Endodermal cell (in vitro differentiated cells): ENCODE results near the gene AURKA. TPM values are rescaled to one million over a fixed set of nuclear protein-coding genes. Genes with fewer than 3 reads are reported as not detected.

Experiments used
- DNase-seq: peaks from one replicate; pipeline ENCODE4 v3.0.0-alpha.2; 2017
- H3K27ac ChIP-seq: 2 replicates; pipeline ENCODE4 v1.5.1; 2013; ENCODE audit warnings: mild to moderate bottlenecking, low read depth, low read length, moderate library complexity
- H3K27me3 ChIP-seq: 2 replicates; pipeline ENCODE4 v1.6.1; 2013; ENCODE audit warnings: mild to moderate bottlenecking, low read length, moderate library complexity; ENCODE audit not compliant: insufficient read depth, control insufficient read depth, poor library complexity, severe bottlenecking
- H3K36me3 ChIP-seq: 2 replicates; pipeline ENCODE4 v1.7.0; 2013; ENCODE audit warnings: mild to moderate bottlenecking, low read length, moderate library complexity; ENCODE audit not compliant: control insufficient read depth, insufficient read depth
- H3K4me1 ChIP-seq: one replicate; pipeline ENCODE4 v1.7.0; 2013; ENCODE audit warnings: low read length; ENCODE audit not compliant: control insufficient read depth, insufficient read depth
- H3K4me3 ChIP-seq: 2 replicates; pipeline ENCODE4 v1.5.1; 2013; ENCODE audit warnings: mild to moderate bottlenecking, low read length, moderate library complexity
- H3K9ac ChIP-seq: 2 replicates; pipeline ENCODE4 v1.6.1; 2013; ENCODE audit warnings: mild to moderate bottlenecking, low read length, moderate library complexity; ENCODE audit not compliant: poor library complexity, severe bottlenecking; ENCODE audit errors: extremely low read depth
- H3K9me3 ChIP-seq: 2 replicates; pipeline ENCODE4 v1.6.1; 2013; ENCODE audit warnings: mild to moderate bottlenecking, low read length, moderate library complexity; ENCODE audit not compliant: control insufficient read depth
- H3K27ac Mint-ChIP-seq: 2 replicates; pipeline ENCODE4 v1.8.0; 2020; ENCODE audit warnings: mixed read lengths
- H3K27me3 Mint-ChIP-seq: 2 replicates; pipeline ENCODE4 v1.8.0; 2021; ENCODE audit warnings: mild to moderate bottlenecking, mixed read lengths; ENCODE audit not compliant: insufficient read depth
- H3K36me3 Mint-ChIP-seq: 2 replicates; pipeline ENCODE4 v1.8.0; 2020; ENCODE audit warnings: low read depth, mixed read lengths
- H3K4me1 Mint-ChIP-seq: 2 replicates; pipeline ENCODE4 v1.8.0; 2020; ENCODE audit warnings: mixed read lengths
- H3K4me3 Mint-ChIP-seq: 2 replicates; pipeline ENCODE4 v1.8.0; 2020; ENCODE audit warnings: mild to moderate bottlenecking, moderate library complexity, mixed read lengths
- H3K9me3 Mint-ChIP-seq: 2 replicates; pipeline ENCODE4 v1.8.0; 2020; ENCODE audit warnings: mild to moderate bottlenecking, mixed read lengths
- CTCF ChIP-seq: fragments of 200-600 bp; sonication (generic); conservative IDR thresholded peaks from 2 replicates; pipeline ENCODE4 v1.5.0; 2021; ENCODE audit warnings: antibody characterized with exemption, mild to moderate bottlenecking
- WGBS, 2 experiments: methylation state at CpG; one replicate each; pipeline versions ENCODE4 v1.1.5 to v1.1.7; 2013; ENCODE audit warnings: missing lambda C conversion rate in 2 of 2, mixed read lengths in 1 of 2; ENCODE audit not compliant: insufficient coverage in 1 of 2, insufficient read length in 1 of 2; 5-methylcytosine and 5-hydroxymethylcytosine counted together
- total RNA-seq, 2 donors: library from RNA; stranded (reverse); fragmentation: NEBNext Ultra II Directional in 1 of 2; extraction: Animal tissue kit (Norgen Biotek cat#: 25700) in 1 of 2; gene quantifications; 2 replicates in 1 of 2; 3 replicates in 1 of 2; pipeline ENCODE4 v1.2.1, GENCODE V29; 2021

The AURKA gene
- total RNA-seq, 2 donors from 2014 or later, result 56.3 to 85.9 TPM

- H3K27me3 ChIP-seq, result no peaks in the 10 kb centered on the region
- 97 to 100% methylated on average over 3 to 4 of the region's 4 CpGs for WGBS, 2 experiments
- Mint-ChIP-seq H3K9me3 (no peaks in the 10 kb centered on the region), H3K36me3 (peaks cover 78% of the 10 kb centered on the region), H3K27me3 (no peaks in the 10 kb centered on the region), H3K4me1 (peaks cover 16% of the 10 kb centered on the region), H3K27ac (no peak overlapping the region), H3K4me3 (no peak overlapping the region)
- H3K9ac ChIP-seq, result no peak overlapping the region
- no peak overlapping the region for H3K4me3 ChIP-seq
- no peak for TF ChIP-seq CTCF
- H3K9me3 ChIP-seq, result no peaks in the 10 kb centered on the region
- peaks cover 3% of the 10 kb centered on the region for H3K4me1 ChIP-seq
- DNase-seq, result no peak
- H3K36me3 ChIP-seq, result peaks cover 93% of the 10 kb centered on the region
- no peak overlapping the region for H3K27ac ChIP-seq
Measured at GRCh38 chr20:56385130-56385529, 6.9 kb downstream of the AURKA start.

GRCh38 chr20:56383334-56383733 lies 8.7 kb downstream of the AURKA start:
- Histone ChIP-seq H3K4me3 (peak overlapping the region; percentile 20), H3K27ac (no peak overlapping the region), H3K36me3 (peaks cover 88% of the 10 kb centered on the region), H3K27me3 (no peaks in the 10 kb centered on the region), H3K4me1 (no peaks in the 10 kb centered on the region), H3K9ac (no peak overlapping the region), H3K9me3 (no peaks in the 10 kb centered on the region)
- no peak overlapping the region for H3K4me3 Mint-ChIP-seq
- H3K27me3 Mint-ChIP-seq, result no peaks in the 10 kb centered on the region
- H3K4me1 Mint-ChIP-seq, result peaks cover 8% of the 10 kb centered on the region
- peak overlapping the region; percentile 9 for H3K27ac Mint-ChIP-seq
- DNase-seq, result no peak
- H3K9me3 Mint-ChIP-seq, result no peaks in the 10 kb centered on the region
- WGBS, 2 experiments, result 91 to 98% methylated on average over 6 to 8 of the region's 8 CpGs
- peaks cover 76% of the 10 kb centered on the region for H3K36me3 Mint-ChIP-seq
- TF ChIP-seq CTCF, result no peak

- H3K9me3 Mint-ChIP-seq, result no peaks in the 10 kb centered on the region
- H3K4me1 Mint-ChIP-seq, result peaks cover 8% of the 10 kb centered on the region
- H3K36me3 Mint-ChIP-seq, result peaks cover 76% of the 10 kb centered on the region
- H3K36me3 ChIP-seq, result peaks cover 88% of the 10 kb centered on the region
- H3K9ac ChIP-seq, result no peak overlapping the region
- H3K9me3 ChIP-seq, result no peaks in the 10 kb centered on the region
- H3K27me3 ChIP-seq, result no peaks in the 10 kb centered on the region
- H3K4me3 Mint-ChIP-seq, result no peak overlapping the region
- no peaks in the 10 kb centered on the region for H3K4me1 ChIP-seq
- no peaks in the 10 kb centered on the region for H3K27me3 Mint-ChIP-seq
- no peak for DNase-seq
- H3K27ac ChIP-seq, result no peak overlapping the region
- peak overlapping the region; percentile 20 for H3K4me3 ChIP-seq
- WGBS, 2 experiments, result 80 to 84% methylated on average over 4 of the region's 4 CpGs
- no peak for TF ChIP-seq CTCF
- peak overlapping the region; percentile 32 for H3K27ac Mint-ChIP-seq
Measured at GRCh38 chr20:56382696-56383095, 9.3 kb downstream of the AURKA start.
